ENCODE measurements around the gene CD247. TPM values are rescaled to one million over a fixed set of nuclear protein-coding genes. Genes with fewer than 3 reads are reported as not detected.

The CD247 gene
- total RNA-seq, 4 donors from 2014 or later = 2.0 to 4.7 (median 2.6) TPM

- no peak for TF ChIP-seq CTCF (IDR thresholded peaks at IDR 0.05)
- ATAC-seq (ENCODE audit: low FRiP score) = no peak
- DNase-seq (ENCODE audit: low spot score) = no peak
Measured at GRCh38 chr1:167488786-167489185, 29.5 kb downstream of the CD247 start.

GRCh38 chr1:167487614-167488013 is 30.7 kb downstream of the CD247 start:
- ATAC-seq (ENCODE audit: low FRiP score) (no peak), DNase-seq (ENCODE audit: low spot score) (no peak)
- no peak for TF ChIP-seq CTCF (IDR thresholded peaks at IDR 0.05)

- ATAC-seq (ENCODE audit: low FRiP score) (no peak), DNase-seq (ENCODE audit: low spot score) (no peak)
- no peak for TF ChIP-seq CTCF (IDR thresholded peaks at IDR 0.05)
Measured at GRCh38 chr1:167486090-167486824, 32.1 kb downstream of the CD247 start.

- no peak for TF ChIP-seq CTCF (IDR thresholded peaks at IDR 0.05)
Measured at GRCh38 chr1:167484726-167485502, 33.4 kb downstream of the CD247 start.

GRCh38 chr1:167483790-167484189 is 34.5 kb downstream of the CD247 start:
- no peak for ATAC-seq (ENCODE audit: low FRiP score)
- no peak for DNase-seq (ENCODE audit: low spot score)

More at GRCh38 chr1:167484726-167485502, 33.4 kb downstream of the CD247 start:
- ATAC-seq (ENCODE audit: low FRiP score) = no peak
- DNase-seq (ENCODE audit: low spot score) = no peak

GRCh38 chr1:167482184-167482583 is 36.1 kb downstream of the CD247 start:
- no peak for TF ChIP-seq CTCF (IDR thresholded peaks at IDR 0.05)
- no peak for ATAC-seq (ENCODE audit: low FRiP score)
- DNase-seq (ENCODE audit: low spot score) = no peak

More at GRCh38 chr1:167483790-167484189, 34.5 kb downstream of the CD247 start:
- no peak for TF ChIP-seq CTCF (IDR thresholded peaks at IDR 0.05)
